Psoas muscle (tissue), 8 donors: ENCODE results near the gene AVPR1B. TPM values are rescaled to one million over a fixed set of nuclear protein-coding genes. Genes with fewer than 3 reads are reported as not detected.
"Not testable (repeated sequence)": the region's sequence is repeated elsewhere in the genome, so short reads cannot be mapped to it uniquely, and the experiment has no call there.

ENCODE experiments used
- ATAC-seq, 4 donors: fragments of 200-7000 bp; cut with Tn5 transposase; one replicate each; pipeline ENCODE4 v1.9.1; 2020; ENCODE audit warnings: moderate library complexity in 3 of 4, mild to moderate bottlenecking in 2 of 4
- DNase-seq, 2 donors: peaks; one replicate each; pipeline ENCODE4 v3.0.0-alpha.2; 2020
- H3K27ac ChIP-seq: fragments of 200-600 bp; one replicate; pipeline ENCODE4 v1.8.0; 2022
- H3K27me3 ChIP-seq, 3 donors: fragments of 200-600 bp in 1 of 3; one replicate each; pipeline versions ENCODE4 v1.6.1 to v1.8.0; 2013 to 2022; ENCODE audit warnings: low read length in 2 of 3, mild to moderate bottlenecking in 2 of 3, moderate library complexity in 1 of 3; ENCODE audit not compliant: insufficient read depth in 3 of 3
- H3K36me3 ChIP-seq, 2 donors: fragments of 200-600 bp in 1 of 2; one replicate each; pipeline versions ENCODE4 v1.6.1 to v1.8.0; 2013 to 2022; ENCODE audit warnings: low read depth in 1 of 2, mild to moderate bottlenecking in 1 of 2, moderate library complexity in 1 of 2; ENCODE audit not compliant: insufficient read depth in 1 of 2
- H3K4me1 ChIP-seq: fragments of 200-600 bp; one replicate; pipeline ENCODE4 v1.8.0; 2022
- H3K4me3 ChIP-seq: fragments of 200-600 bp; one replicate; pipeline ENCODE4 v1.8.0; 2022; ENCODE audit warnings: mild to moderate bottlenecking
- H3K9me3 ChIP-seq: fragments of 200-600 bp; one replicate; pipeline ENCODE4 v1.8.0; 2022
- CTCF ChIP-seq: fragments of 200-600 bp; IDR thresholded peaks from one replicate; pipeline ENCODE4 v1.8.0; 2022; ENCODE audit warnings: antibody characterized with exemption
- WGBS, 3 donors: extraction: QIAGEN DNeasy Blood & Tissue Kit; methylation state at CpG; one replicate each; pipeline versions ENCODE4 v1.1.6 to v1.1.7; 2013; 5-methylcytosine and 5-hydroxymethylcytosine counted together
- intact Hi-C, 2 donors: fragments of 100-400 bp; cut with DNase I; formaldehyde crosslinking; loops; one replicate each; pipeline versions ENCODE4 v1.11.0 to v1.14.2; 2022
- polyA plus RNA-seq, 3 donors: library from polyadenylated mRNA; stranded (reverse); fragments of 200-250 nt; gene quantifications; one replicate each; pipeline ENCODE4 v1.2.3, GENCODE V29; 2013
- total RNA-seq, 4 donors: library from RNA; stranded (reverse); fragmentation: NEBNext Ultra II Directional in 2 of 4; extraction: Animal tissue kit (Norgen Biotek cat#: 25700) in 2 of 4; gene quantifications; one replicate each; pipeline versions ENCODE4 v1.2.1 to v1.2.4, GENCODE V29; 2021 to 2023
- donor health status: healthy with polysubstance abuse.
- donor health status: DM: no; HTN: no; CAD: no; lungs with moderate emphysema.
- donor health status: Bipolar disorder and iron deficiency.
- donor health status: healthy.
- donor health status: DM: yes; HTN: yes; CAD: no.
- donor health status: DM: no; HTN: no; CAD: no.
- donor health status: DM: no; HTN: no; CAD: no.
- donor health status: DM: yes; HTN: yes; CAD: no.

Gene AVPR1B
- total and polyA plus RNA-seq, 7 donors = not detected

GRCh38 chr1:206066479-206067171 is 50.6 kb downstream of the AVPR1B start:
- no peaks in the 10 kb centered on the region for H3K27me3 ChIP-seq
- no peak for TF ChIP-seq CTCF
- H3K4me1 ChIP-seq = no peaks in the 10 kb centered on the region
- H3K9me3 ChIP-seq = no peaks in the 10 kb centered on the region
- intact Hi-C loops = no loop called here
- ATAC-seq (no peak), DNase-seq (no peak)
- no peak overlapping the region for H3K4me3 ChIP-seq
- WGBS, 3 donors = 64 to 87% (median 81%) methylated on average over 5 to 6 of the region's 6 CpGs
- no peak overlapping the region for H3K27ac ChIP-seq
- no peaks in the 10 kb centered on the region for H3K36me3 ChIP-seq

GRCh38 chr1:206065547-206066145 is 51.5 kb downstream of the AVPR1B start:
- no peak for TF ChIP-seq CTCF
- DNase-seq = no peak
- Histone ChIP-seq H3K4me1 (no peaks in the 10 kb centered on the region), H3K4me3 (no peak overlapping the region), H3K27ac (no peak overlapping the region), H3K27me3 (no peaks in the 10 kb centered on the region), H3K9me3 (no peaks in the 10 kb centered on the region), H3K36me3 (no peaks in the 10 kb centered on the region)
- WGBS, 3 donors = 91 to 93% (median 92%) methylated on average over 4 of the region's 4 CpGs
- ATAC-seq = no peak
- intact Hi-C loops = no loop called here

GRCh38 chr1:206064501-206064900 is 52.7 kb downstream of the AVPR1B start:
- H3K27ac ChIP-seq, H3K4me1 ChIP-seq, DNase-seq, intact Hi-C loops, ATAC-seq, H3K36me3 ChIP-seq, H3K4me3 ChIP-seq, H3K9me3 ChIP-seq, H3K27me3 ChIP-seq: not testable (repeated sequence)
- WGBS, 3 donors = 91 to 93% (median 92%) methylated on average over 13 to 20 of the region's 25 CpGs

GRCh38 chr1:206064001-206064400 is 53.2 kb downstream of the AVPR1B start:
- H3K27ac ChIP-seq, H3K9me3 ChIP-seq, H3K27me3 ChIP-seq, H3K4me3 ChIP-seq, DNase-seq, H3K36me3 ChIP-seq, ATAC-seq, H3K4me1 ChIP-seq, intact Hi-C loops: not testable (repeated sequence)
- 90 to 100% (median 95%) methylated on average over 7 to 26 of the region's 35 CpGs for WGBS, 3 donors

- no peaks in the 10 kb centered on the region for H3K36me3 ChIP-seq
- no peaks in the 10 kb centered on the region for H3K9me3 ChIP-seq
- intact Hi-C loops = no loop called here
- TF ChIP-seq CTCF = no peak
- H3K27ac ChIP-seq = no peak overlapping the region
- WGBS, 3 donors = 58 to 59% (median 58%) methylated on average over 6 of the region's 6 CpGs
- DNase-seq = no peak
- no peaks in the 10 kb centered on the region for H3K27me3 ChIP-seq
- no peak for ATAC-seq
- H3K4me3 ChIP-seq = no peak overlapping the region
- H3K4me1 ChIP-seq = no peaks in the 10 kb centered on the region
Measured at GRCh38 chr1:206062464-206062863, 54.7 kb downstream of the AVPR1B start.
